ENCODE measurements around the gene IGF2R.

The IGF2R gene

DNA sequence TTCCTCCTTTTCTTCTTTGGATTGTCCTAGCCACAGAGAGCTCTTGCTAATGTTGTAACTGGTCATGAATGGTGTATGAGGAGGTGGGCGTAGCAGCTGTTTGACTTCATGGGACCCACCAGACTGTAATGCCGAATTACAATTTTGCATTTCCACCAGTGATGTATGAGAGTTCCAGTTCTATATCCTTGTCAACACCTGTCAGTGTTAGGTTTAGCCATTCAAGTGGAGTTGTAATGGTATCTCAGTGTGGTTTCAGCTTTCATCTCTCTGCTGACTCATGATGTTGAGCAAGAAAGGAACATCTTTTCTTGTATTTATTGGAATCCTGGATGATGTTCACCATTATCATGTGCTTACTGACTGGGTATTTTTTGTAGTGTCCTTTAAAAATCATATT lies 5.1 kb downstream of the IGF2R start:
- no peak for DNase-seq

DNA sequence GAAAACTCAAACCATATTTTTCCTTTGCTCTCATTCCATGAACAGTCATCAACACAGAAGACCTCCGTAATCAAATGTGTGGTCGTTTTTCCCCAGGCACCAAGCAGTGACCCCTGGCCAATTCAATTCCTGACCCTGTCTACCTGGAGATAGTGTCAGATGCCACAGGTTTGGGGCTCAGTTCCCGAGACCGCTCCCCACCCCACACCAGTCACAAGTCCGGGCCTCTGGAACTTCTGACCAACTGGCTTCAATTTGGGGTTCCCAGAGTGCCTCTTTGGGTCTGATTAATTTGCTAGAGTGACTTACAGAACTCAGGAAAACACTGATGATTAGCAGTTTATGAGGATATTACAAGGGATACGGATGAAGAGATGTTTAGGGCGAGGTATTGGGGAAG lies 6.0 kb downstream of the IGF2R start:
- DNase-seq, result no peak

DNA sequence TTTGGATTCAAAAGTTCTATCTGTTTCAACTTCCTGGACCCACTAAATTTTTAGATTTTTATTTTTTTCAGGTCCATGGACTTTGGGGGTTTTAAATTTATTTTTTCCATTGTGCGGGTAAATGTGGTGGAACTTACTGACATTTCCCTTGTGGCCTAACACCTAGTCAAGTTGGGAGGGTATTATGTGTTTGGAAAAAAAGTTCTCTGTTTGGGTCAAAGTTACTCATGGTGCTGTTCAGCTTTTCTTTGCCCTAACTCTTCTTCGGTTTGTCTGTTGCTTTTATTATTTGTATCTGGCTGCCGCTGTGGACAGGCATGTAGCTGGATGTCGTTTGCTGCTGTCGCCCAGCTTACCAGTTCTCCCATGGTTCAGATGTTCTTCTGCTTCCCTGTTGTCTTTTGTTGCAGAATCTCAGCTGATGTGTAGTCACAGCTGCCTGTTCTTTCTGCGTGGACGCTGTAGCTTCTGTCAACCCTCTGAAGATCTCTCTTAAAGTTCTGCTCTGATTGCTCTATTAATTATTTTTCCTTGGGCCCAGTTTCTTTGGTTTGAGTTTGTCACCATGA lies 7.9 kb downstream of the IGF2R start:
- no peak for DNase-seq

DNA sequence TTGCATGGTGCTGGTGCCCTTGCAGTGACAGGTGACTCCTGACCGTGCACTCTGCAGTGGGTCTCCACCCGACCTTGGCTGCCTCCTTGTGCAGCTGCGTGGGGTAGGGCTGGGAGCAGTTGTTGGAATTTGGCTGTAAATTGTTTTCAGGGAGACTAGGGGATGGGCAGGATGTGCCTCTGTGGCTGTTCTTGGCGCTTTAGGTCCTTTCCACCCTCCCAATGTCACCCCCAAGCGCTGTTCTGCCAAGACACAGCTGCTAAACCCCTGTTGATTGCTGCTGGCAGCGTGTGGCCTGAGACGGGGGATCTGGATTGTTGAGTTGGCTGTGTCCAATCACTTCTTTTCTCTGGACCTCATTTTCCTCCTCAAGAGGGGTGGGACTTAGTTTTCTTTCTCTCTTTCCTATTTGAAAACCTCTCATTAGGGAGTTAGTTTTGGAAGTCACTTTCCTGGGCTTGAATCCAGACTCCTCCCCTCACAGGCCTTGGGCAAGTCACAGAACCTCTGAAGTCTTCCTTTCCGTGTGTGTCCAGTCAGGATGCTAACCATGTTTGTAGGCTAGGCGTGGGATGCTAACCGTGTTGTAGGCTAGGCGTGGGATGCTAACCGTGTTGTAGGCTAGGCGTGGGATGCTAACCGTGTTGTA lies 8.5 kb downstream of the IGF2R start:
- DNase-seq, result no peak

DNA sequence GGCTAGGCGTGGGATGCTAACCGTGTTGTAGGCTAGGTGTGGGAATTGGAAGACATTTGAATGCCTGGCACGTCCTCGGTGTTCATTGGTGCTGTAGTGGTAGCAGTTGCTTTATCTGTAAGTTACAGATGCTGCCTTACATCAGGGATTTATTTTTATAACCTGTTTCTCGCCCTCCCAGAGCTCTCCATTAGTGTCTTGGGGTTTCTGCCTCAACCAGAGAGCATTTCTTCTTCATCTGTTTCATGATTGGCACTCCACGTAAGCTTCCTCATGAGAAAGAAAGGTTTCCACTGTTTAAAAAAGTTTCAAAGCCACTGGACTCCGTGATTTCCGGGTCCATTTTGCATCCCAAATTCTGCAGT lies 9.0 kb downstream of the IGF2R start:
- DNase-seq, result no peak

DNA sequence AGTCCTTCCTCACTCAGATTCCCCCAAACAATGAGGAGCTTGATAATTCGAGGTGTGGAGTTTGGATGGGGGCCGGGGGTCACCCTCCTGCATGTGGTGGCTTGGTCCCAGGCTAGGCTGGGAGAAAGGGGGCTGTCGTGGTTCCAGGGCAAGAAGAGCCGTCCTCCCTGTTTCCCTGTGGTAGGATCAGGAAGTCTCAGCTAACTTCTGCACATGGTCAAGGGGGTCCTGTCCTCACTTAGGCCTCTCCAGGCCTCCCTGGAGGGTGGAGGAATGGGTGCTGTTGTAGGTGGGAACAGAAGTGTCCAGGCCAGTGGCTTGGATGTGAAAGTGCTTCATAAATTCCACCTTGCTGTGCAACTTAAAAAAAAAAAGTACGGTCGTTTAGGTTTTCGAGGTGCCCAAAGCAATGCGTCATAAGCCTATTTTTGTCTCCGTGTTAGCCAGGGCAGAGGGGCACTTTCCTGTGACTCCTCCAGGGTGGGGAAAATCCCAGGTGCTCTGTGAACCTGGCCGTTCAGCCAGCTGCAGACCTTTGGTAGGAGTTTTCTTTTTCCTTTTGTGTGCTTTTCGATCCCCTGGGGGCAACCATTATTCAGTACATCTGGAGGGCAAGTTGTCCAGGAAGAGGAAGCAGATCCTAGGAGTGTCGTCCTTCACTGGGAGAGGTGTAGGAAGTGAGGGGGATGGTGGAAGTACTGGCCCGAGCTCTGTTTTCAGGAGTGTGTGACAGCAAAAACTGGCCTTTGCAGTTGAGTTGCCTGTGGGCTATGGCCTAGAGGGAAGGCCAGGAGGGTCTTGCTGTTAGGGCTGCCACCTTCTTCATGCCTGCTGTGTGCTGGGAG lies 9.6 kb downstream of the IGF2R start:
- DNase-seq, result no peak

DNA sequence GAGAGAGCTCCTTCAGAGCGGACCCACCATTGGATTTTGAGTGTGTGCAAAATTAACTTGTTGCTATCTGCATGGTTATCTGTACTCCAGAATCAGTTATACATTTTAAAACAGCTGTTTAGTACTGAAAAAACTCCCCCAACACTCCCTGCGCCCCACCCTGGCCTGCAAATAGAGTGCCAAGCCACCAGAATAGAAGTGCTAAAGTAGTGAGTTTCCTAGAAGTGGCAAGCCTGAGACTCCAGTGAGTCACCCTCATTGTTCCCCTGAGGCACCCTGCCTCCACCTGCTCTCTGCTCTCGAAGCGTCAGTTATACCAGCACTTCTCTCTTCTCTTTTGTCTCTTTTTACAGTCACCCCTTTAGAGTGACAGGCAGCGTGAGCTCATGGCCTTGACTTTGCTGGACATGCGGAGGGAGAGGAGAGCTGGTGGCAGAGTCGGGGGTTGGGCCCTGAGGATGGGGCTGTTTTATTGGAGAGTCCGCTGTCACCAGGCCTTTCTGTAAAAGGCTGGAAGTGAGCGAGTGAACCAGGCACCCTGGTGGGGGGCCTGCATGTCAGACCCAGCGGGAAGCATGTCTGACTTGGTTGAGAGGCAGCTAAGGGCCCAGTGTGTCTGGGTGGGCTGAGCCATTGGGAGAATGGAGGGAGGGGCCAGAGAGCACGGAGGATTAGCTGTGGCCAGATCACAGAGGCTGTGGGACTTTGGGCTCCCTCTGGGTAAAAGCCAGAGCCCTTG lies 10.4 kb downstream of the IGF2R start:
- no peak for DNase-seq

DNA sequence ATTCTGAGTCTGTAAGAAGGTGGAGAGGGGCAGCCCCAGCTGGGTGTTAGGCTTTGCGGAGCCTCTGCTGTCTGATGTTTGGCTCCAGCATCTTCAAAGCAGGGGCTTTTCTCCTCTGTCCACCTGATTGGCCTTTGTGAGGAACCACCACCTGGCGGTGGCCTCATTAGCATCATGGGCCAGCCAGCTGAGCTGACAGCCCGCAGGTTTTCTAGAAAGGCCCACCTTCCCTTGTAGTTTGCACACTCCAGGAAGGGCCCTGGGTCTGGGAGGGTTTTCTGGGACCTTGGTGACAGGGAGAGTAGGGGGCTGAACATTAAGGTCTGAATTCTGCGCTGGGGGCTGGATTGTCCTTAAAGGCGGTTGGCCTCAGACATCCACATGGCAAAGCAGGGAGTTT lies 11.6 kb downstream of the IGF2R start:
- no peak for DNase-seq

DNA sequence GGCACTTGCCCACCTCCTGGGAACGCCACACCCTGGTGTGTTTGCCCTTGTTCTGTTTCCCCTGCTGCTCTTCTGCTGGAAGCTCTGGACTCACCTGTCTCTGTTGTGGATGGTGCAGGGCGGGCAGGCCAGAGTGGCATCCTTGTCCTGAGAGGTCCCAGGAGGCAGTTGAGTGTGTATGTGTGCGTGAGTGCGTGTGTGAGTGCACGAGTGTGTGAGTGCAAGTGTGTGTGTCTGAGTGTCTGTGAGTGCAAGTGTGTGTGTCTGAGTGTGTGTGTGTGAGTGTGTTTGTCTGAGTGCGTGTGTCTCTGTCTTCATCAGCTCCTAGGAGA lies 12.2 kb downstream of the IGF2R start:
- DNase-seq, result no peak

DNA sequence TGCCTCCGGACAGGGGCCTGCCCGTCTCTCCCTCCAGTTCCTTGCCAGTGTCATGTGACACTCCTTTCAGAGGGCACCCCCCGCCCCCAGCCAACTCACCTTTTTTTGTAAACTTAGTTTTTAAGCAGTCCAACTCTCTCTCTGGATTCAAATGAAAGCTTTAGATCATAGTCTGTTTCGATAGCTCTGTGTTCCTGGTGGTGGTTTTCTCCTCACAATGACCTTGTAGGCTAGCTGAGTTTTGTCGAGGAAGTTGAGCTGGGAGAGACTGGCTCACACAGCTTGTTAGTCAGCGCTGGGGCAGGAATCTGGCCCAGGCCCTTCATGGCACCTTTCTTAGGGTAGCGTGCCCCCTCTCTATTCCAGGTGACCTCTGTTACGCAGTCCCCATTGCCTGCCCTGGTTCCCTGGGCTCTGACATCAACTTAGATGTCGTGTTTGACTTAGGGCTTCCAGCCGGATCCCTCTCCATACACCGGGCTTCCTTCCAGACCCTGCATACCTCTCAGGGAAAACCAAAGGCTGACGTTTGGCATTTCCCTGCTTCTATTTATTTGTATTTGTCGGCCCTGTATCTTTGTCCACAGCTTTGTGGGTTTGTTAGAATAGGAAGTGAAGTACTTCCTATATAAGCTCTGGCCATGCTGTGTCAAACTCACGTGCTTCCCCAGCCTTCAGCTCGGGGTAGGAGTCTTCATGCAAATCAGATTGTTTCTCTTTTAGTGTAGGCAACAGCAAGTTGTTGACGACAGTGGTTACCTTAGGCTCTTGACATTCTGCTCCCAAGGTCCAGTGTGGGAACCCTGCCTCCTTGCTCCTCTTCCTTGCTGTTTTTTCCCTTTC lies 12.7 kb downstream of the IGF2R start:
- DNase-seq, result no peak

DNA sequence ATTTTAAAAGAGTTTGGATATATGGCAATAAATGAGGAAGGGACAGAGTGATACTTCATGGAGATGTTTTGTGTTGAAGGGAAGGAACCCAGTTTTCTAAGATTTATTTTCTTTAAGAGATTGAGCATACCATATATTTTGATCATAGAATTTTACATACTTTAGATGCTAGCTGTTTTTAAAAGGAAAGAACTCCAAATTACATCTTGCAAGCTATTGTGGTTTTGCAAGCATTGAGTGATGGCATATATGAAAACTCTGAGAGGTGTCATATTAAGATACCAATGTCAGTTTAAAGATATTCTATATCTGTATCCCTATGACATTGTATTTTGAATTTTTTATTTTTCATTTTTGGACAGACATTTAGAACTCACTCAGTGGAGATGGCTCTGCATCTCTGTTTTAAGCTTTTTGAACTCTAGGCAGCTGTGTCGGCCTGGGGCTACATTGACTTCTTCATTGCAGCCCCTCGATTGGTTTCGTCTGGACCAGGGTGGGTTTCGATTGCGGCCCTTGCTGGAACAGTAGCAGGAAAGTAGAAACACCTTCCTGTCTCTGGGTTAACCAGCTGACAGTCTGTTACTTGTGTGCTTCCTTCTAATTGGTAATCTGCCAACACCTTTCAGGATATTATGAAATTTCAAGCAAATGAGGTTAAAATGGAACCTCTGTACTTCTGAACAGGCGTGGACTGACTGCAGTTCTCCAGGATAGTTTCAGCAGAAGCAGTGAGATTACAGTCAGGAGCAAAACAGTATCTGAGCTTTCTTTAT lies 14.0 kb downstream of the IGF2R start:
- DNase-seq, result no peak

DNA sequence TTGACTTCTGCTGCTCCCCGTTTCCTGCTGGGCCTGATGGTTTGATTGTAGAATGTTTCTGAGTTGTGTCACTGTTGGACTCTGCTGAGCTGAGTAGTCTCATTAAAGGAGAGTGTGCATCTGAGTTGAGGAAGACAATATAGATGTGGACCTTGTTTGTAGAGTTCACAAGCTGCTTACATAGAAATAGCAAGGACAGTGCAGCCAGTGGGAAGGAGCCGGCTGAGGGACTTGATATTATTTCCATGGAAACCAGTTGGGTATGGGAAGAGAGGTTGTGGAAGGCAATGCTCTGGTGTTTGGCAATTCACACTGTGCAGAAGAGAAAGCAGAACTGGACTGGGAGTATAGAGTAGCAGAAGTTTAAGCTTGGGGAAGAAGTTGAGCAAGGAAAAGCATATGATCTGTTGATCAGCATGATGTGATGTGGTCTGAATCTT lies 14.8 kb downstream of the IGF2R start:
- DNase-seq, result no peak

DNA sequence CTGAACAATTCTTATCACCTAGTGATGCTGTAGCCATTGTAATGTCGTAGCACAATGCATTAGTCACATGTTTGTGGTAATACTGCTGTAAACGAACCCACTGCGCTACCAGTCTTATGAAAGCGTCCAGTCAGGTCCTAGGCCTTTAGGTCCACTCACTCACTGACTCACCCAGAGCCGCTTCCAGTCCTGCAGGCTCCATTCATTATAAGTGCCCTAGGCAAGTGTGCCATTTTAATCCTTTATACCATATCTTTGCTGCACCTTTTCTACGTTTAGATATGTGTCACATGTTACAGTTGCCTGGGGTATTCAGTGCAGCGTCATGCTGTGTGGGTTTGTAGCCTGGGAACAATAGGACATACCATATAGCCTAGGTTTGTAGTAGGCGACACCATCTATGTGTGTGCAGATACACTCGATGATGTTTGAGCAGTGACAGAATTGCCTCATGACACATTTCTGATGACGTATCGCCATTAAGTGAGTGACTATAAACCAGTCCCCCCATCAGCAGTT lies 15.4 kb downstream of the IGF2R start:
- DNase-seq, result no peak

DNA sequence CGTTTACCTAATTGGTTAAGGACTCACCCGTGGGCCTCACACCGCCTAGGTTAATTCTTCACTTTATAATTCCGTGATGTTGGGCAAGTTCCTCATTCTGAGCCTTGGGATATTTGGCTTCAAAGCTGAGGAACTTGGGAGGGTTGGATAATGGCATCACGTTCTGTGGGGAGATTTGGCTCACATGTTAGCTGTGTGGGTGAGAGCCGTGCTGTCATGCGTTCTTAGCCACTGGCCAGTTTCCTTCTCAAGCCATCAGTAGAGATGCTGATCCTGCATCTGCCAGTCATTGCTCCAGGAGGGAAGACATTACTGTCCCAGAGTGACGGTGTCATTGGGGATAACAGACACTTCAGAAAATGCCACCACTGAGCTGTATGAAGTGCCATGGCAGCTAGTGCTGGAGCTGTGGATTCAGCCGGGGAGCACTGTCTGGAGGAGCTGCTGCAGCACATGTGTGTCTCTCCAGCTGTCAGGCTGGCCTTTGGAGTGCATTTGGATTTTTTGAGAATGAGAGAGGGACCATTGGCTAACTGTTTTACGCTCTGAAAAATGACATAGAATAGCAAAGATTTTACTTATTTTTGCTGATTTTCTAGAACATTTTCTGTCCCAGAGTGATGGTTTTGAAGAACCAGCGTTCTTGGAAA lies 16.5 kb downstream of the IGF2R start:
- no peak for DNase-seq

DNA sequence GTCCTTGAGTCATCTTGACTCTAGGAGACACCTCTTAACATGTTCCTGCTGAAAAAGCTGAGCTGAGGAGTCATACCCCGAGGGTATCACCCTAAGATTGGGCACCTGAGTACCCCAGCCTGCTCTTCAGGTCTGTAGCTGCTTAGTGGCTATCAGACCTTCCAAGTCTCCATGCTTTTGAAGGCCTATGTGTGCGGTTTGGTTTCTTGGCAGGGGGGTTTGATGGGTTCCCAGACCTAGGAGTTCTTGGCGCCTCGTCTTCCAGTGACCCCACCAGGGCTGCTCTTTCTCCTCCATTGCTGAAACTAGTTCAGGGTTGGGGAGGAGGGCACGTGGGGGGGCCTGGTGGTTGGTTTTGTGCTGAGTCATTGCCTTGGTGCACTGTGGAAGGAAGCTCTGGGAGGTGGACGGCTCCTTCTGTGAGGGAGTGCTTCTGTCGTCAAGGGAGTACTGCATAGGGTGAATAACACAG lies 20.1 kb downstream of the IGF2R start:
- DNase-seq, result no peak

DNA sequence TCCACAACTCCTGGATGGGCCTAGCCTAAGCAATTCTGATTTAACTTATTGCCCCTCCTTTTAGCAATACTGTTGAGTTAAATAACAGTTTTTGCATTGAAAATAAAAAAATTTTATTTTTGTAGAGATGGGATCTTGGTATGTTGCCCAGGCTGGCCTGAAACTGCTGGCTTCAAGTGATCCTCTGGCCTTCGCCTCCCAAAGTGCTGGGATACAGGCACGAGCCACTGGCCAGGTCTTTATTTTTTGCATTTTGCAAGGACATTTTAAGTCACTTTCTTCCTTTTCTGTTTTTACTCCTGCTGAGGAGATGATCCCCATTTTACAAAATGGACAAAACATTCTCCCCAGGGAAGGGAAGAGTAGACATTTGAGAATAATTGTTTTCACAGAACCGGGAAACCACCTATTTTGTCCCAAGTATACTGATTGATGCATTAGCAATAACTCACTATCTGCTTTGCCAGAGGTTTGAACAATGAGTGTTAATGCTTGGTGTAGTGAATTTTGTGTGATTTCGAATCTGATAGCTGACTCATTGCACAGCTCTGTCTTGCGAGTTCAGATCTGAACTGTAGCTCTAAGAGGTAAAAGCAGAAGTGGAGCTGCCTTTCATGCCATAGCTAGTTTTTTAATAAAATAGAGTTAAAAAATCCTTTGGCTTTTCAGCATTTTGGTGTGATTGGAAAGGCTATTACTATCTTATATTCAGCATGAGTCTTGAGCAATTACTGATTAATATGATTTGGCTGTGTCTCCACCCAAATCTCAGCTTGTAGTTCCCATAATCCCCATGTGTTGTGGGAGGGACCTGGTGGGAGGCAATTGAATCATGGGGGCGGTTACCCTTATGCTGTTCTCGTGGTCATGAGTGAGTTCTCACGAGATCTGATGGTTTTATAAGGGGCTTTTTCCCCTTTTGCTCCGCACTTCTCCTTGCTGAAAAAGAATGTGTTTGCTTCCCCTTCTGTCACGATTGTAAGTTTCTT lies 20.9 kb downstream of the IGF2R start:
- DNase-seq, result no peak

DNA sequence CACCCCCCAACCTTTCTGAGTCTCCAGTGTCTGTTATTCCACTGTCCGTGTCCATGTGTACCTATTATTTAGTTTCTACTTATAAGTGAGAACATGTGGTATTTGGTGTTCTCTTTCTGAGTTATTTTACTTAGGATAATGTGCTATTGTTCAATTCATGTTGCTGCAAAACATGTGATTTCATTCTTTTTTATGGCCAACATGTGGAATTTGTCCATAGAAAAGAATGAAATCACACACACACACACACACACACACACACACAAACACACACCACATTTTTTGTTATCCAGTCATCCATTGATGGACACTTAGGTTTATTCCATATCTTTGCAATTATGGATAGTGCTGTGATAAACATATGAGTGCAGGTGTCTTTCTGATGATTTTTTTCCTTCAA lies 23.5 kb downstream of the IGF2R start:
- DNase-seq, result no peak

DNA sequence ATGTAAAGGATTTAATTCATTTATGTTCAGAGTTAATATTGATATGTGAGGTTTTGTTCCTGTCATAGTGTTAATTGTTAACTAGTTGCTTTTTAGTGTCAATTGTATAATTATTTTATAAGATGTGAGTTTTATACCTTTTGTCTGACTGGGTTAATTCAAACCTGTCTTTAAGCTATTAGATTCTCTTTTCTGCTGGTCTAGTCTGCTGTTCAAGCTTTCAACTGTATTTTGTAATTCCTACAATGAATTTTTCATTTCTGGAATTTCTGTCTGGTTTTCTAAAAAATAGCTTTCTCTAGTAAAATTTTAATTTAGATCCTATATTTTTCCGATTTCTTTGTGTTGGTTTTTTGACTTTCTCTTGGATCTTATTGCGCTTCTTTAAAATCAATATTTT lies 26.5 kb downstream of the IGF2R start:
- no peak for DNase-seq

DNA sequence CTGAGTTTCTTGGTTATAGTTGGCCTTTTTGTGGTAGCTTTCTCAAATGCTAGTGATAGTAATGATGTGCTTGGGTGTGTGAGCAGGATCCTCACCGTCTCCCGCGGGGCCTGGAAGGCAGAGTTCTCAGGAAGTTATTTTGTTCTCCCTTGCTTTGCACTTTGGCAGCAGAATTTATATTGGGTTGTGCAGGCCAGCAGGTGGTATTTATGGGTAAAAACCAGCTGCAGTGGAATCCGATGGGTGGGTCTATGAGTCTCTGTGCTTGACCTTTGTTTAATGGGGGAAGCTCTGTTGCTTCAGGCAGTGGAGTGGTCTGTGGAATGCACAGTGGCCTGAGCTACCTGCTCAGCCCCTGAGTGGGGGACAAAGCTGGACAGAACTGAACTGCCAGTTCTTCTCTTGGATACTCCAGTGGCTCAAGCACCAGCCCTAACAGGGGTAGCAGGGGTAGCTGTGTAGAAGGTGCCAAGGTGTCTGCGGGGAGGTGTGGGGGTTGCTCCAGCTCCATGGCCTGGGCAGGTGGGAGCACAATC lies 27.3 kb downstream of the IGF2R start:
- no peak for DNase-seq

Data from right kidney (tissue), 1 donor.